NCI-H2081 (cell line): ENCODE results near the gene PACC1.
"Not testable (repeated sequence)": the region's sequence is repeated elsewhere in the genome, so short reads cannot be mapped to it uniquely, and the experiment has no call there.

ENCODE experiments used
- DNase-seq, 2 experiments: peaks; one replicate each; lab custom pipeline; 2025; lab: John Stamatoyannopoulos, UW

Gene PACC1

DNA sequence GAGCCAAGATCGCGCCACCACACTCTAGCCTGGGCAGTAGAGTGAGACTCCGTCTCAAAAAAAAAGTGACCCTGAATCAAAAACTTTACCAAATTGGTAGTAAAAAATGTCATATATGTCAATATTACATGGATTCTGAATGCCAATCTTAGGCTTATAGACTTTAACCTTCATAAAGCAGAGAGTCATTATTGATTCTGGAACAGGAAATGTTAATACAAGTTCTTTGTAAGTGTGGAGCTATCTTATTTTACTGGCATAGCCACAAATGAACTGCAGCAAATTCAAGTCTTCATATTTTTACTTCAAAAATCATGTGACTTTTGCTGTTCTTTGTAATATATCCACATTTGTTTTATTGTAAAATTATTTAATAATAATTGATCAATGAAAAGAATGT, 88.1 kb downstream of the PACC1 start:
- no peak for DNase-seq

DNA sequence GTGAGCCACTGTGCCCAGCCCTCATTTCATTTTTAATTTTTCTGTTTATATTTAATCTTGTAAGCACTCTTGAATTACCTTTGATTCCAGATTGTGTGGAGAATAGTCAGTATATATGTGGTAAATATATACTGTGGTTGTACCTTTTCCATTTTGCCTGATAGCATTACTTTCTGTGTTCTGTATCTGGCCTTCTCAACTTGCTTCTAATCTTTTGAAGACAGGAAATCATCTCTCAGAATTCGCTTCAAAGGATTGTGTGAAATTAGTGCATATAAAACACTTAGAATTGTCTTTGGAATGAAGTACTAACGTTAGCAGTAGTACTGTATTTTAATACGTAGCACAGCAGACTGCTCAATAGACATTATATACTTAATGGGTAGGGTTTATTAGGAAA, 91.6 kb downstream of the PACC1 start:
- no peak for DNase-seq

DNA sequence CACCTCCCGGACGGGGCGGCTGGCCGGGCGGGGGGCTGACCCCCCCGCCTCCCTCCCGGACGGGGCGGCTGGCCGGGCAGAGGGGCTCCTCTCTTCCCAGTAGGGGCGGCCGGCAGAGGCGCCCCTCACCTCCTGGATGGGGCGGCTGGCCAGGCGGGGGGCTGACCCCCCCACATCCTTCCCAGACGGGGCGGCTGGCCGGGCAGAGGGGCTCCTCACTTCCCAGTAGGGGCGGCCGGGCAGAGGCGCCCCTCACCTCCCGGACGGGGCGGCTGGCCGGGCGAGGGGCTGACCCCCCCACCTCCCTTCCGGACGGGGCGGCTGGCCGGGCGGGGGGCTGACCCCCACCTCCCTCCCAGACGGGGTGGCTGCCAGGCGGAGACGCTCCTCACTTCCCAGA, 93.7 kb downstream of the PACC1 start:
- DNase-seq: not testable (repeated sequence)

DNA sequence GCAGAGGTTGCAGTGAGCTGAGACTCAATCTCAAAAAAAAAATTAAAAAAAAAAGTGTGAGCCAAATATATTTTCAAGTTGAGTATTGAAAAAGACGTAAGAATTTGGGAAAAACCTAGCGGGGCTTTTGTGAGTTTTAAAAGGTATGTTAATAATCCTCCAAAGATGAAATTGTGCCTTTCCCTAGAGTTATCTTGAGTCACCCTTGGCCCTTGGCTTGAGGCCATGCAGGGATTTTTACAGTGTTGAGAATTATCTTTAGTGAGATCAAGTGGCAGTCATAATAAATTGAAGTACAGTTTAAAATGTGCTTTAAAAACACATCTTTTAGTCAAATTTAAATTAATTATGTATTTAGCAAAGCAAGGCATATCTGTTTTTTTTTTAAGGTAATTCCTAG, 96.8 kb downstream of the PACC1 start:
- DNase-seq: no peak

DNA sequence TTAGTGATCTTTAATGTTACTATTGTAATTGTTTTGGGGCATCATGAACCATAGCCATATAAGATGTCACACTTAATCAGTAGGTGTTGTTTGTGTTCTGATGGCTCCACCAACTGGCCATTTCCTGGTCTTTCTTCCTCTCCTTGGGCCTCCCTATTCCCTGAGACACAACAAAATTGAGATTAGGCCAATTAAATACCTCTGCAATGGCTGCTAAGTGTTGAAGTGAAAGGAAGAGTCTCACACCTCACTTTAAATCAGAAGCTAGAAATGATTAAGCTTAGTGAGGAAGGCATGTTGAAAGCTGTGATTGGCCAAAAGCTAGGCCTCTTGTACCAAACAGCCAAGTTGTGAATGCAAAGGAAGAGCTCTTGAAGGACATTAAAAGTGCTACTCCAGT, 98.8 kb downstream of the PACC1 start:
- peak in 1 of 2 experiments; percentile 48 for DNase-seq

DNA sequence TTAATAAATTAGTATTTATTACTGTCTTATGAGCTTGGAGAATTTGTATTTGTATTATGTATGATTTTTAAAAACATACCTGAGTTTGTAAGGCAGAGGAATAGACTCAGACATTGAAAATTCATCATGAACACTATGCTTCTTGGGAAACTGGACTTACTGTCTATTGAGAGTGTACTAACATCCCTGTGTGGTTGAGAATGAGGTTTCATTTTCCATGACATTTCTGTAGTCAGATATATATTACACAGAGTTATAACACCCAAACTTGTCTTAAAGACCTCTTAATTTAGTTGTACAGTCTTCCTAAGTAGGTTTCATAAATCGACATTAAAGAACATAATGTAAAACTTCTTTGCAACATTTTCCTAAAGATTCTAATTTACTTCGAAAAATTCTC, 99.5 kb downstream of the PACC1 start:
- DNase-seq: no peak
